DOHH2 (cell line): ENCODE measurements around the gene SNRNP48.

Experiments
- EZH2phosphoT487 ChIP-seq: fragments of 200-600 bp; sonication (generic); IDR thresholded peaks from 2 replicates; pipeline ENCODE4 v1.6.1; 2017; ENCODE audit warnings: borderline replicate concordance, mild to moderate bottlenecking, antibody characterized with exemption, low read length, moderate library complexity, mixed read lengths
- TF ChIP-seq, protein P1 (sequence below): fragments of 200-600 bp; sonication (generic); IDR thresholded peaks from one replicate; pipeline ENCODE4 v1.5.1; 2014; ENCODE audit warnings: antibody characterized with exemption, mild to moderate bottlenecking, low read depth, low read length; ENCODE audit not compliant: poor library complexity, severe bottlenecking

DNA sequence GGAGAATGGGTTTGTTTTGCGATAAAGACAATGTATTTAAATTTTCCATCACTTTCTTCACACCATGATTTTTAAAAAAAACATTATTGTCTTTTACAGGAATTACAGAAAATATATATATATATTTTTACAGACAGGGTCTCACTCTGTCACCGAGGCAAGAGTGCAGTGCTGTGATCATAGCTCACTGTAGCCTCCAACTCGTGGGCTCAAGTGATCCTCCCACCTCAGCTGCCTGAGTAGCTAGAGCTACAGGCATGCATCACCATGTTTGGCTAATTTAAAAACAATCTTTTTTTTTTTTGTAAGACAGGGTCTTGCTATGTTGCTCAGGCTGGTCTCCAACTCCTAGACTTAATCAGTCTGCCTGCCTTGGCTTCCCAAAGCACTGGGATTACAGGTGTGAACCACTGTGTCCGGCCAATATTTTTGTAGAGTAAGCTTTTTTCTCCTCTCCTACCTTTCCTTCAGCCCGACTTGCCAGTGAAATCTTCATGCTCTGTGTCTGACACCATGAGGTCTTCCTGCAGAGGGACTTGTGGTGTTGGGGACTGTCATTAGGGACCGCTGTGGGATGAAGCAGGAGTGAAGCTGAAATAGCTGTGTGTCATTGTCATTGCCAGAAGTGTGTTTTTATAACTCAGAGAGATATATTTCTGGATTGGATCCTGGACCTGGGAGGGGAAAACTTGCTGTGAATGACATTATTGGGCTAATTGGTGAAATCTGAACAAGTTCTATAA lies 35.3 kb upstream of the SNRNP48 start:
- TF ChIP-seq, protein P1, sequence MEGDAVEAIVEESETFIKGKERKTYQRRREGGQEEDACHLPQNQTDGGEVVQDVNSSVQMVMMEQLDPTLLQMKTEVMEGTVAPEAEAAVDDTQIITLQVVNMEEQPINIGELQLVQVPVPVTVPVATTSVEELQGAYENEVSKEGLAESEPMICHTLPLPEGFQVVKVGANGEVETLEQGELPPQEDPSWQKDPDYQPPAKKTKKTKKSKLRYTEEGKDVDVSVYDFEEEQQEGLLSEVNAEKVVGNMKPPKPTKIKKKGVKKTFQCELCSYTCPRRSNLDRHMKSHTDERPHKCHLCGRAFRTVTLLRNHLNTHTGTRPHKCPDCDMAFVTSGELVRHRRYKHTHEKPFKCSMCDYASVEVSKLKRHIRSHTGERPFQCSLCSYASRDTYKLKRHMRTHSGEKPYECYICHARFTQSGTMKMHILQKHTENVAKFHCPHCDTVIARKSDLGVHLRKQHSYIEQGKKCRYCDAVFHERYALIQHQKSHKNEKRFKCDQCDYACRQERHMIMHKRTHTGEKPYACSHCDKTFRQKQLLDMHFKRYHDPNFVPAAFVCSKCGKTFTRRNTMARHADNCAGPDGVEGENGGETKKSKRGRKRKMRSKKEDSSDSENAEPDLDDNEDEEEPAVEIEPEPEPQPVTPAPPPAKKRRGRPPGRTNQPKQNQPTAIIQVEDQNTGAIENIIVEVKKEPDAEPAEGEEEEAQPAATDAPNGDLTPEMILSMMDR: no peak
- no peak for TF ChIP-seq EZH2phosphoT487
